GM18517 (cell line): ENCODE measurements around the gene ZBTB4.
"Not testable (repeated sequence)": the region's sequence is repeated elsewhere in the genome, so short reads cannot be mapped to it uniquely, and the experiment has no call there.

ENCODE experiments used
- ATAC-seq: cut with Tn5 transposase; IDR thresholded peaks from one replicate; pipeline ENCODE4 v1.9.1; 2021; ENCODE audit warnings: mild to moderate bottlenecking, moderate library complexity; ENCODE audit not compliant: unreplicated experiment

The ZBTB4 gene

DNA sequence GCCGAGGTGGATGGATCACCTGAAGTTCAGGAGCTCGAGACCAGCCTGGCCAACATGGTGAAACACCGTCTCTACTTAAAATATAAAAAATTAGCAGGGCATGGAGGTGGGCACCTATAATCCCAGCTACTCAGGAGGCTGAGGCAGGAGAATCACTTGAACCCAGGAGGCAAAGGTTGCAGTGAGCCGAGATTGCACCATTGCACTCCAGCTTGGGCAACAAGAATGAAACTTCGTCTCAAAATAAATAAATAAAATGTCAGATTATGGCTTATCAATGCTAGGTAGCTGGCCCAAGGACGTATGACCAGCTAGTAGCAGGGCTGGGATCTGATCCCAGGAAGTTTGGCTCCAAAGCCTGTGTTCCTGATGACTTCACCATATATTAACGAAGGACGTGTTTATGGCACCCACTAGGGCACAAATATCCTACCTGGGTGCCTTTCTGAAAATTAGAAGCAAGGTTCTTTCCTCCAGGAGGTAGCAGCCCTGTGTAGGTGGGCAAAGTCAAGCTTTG lies 8.9 kb downstream of the ZBTB4 start:
- ATAC-seq = not testable (repeated sequence)

DNA sequence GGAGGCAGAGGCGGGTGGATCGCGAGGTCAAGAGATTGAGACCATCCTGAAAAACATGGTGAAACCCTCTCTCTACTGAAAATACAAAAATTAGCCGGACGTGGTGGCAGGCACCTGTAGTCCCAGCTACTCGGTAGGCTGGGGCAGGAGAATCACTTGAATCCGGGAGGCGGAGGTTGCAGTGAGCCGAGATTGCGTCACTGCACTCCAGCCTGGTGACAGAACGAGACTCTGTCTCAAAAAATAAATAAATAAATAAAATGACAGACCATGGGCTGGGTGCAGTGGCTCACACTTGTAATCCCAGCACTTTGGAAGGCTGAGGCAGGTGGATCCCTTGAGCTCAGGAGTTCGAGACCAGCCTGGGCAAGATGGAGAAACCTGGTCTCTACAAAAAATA lies 9.6 kb downstream of the ZBTB4 start:
- not testable (repeated sequence) for ATAC-seq

DNA sequence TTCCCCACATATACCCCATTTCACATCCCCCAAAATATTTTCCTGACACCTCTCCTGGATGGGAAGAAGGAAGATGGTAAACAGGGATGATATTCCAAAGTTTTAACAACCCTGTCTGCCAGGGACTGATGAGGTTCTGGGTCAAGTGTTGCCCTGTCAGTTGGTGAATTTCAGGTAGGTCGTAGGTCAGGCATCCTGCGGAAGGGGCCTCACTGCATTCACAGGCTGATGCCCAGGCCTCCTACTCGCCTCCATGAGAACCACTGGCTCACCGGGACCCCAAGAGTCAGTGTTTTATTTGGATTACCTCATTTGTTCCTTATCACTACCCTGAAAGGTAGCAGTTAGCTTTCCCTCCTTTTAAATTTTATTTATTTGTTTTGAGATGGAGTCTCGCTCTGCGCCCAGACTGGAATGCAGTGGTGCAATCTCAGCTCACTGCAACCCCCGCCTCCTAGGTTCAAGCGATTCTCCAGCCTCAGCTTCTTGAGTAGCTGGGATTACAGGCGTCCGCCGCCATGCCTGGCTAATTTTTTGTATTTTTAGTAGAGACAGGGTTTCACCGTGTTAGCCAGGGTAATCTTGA lies 10.5 kb downstream of the ZBTB4 start:
- no peak for ATAC-seq

DNA sequence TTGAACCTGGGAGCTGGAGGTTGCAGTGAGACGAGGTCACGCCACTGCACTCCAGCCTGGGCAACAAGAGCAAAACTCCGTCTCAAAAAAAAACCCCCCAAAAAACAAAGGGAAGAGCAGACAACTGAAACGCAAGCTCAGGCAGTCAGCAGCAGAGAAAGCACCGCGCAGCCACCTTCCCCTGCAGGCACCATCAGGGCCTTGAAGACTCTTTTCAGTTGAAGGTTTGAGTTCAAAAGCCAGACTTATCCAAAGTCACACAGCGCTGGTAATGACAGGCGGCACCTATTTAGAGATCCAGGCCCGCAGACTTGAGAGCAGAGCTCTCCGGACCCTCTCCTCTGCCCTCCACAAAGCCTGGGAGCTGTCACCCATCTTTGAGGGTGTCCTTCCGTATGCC lies 11.1 kb downstream of the ZBTB4 start:
- ATAC-seq = no peak

DNA sequence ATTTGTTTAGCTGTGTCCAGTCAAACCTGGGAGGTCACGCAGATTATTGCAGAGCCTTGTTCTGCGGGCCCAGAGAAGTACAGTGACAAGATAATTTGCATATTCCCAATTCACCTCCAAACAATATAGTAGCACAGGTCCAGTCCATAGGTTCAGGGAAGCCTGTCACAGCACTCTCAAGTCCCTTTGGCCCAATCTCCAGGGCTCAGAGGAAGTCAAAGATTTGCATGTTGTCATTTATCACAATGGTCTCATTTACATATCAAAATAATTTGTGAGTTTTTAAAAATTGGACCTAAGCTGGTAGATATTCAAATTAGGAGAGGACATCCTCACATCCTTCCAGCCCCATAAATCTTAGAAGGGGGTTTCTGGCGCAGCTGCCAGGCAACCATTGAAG lies 11.9 kb downstream of the ZBTB4 start:
- no peak for ATAC-seq

DNA sequence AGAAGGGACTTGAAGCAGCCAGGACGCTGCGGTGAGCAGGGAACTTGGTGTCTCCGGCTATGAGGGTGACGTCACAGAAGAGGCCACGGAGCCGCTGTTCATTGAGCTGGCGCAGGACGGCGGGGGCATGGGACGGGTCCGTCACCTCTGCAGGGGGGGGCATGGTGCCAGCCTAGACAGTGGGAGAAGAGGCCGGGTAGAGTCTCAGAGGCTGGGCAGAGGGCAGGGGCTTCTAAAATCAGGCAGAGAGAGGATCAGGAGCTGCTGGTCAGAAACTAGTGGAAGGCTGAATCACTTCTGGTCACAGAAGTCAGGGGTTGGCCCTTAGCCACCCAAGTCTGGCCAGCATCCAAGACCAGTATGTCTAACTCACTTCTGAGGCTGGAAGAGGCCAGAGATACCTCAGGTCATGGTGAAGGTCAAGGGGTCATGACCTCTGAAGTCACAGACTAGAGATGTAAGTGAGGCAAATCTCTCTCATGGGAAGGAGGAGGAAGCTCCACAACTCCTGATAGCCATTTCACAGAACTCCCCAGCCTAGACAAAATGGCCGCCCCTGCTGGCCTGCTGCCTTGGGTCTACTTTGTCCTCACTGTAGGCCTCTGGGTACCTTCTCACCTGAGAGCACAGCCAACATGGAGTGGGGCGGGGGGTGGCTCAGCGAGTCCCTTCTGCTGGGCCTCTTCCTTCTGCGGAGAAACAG lies 12.6 kb downstream of the ZBTB4 start:
- ATAC-seq = no peak

DNA sequence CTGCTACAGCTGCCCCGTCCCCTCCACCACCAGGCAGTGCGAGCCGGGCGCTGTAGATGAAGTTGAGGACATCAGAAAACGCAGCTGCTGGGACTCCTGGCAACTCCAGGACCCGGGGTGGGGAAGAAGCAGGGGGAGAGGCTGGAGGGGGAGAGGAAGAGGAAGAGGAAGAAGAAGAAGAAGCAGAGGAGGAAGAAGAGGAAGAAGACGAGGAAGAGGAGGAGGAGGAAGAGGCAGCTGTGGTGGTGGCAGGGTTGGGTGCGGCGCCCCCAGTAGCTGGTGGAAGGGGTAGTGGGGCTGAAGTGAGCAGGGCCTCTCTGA lies 13.2 kb downstream of the ZBTB4 start:
- no peak for ATAC-seq

DNA sequence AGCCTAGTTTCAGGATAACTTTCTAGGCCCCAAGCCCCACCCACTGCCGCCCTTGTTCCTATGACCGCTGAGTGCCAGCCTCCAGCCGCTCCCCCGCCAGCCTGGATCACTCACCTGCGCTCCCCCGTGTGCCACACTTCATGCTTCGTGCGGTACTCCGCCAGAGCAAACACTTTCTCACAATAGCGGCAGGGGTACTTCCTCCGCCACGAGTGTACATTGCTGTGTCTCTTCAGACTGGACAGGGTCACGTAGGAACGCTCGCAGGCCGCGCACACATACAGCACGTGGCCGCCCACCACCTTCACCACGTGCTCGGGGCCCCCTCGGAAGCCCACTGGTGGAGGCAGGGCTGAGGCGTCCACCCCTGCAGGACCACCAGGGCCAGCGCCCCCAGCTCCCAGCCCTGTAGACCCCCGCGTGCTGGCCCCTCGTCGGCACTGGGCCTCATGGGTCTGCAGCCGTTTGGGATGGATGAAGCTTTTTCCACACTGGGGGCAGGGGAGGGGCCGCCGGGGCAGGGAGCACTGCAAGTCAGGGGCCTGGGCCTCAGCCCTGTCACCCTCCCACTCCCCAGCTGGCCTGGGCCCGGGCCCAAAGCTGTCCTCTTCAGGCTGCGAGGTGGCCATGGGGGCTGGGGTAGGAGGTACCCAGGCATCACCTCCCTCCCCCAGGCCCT lies 13.7 kb downstream of the ZBTB4 start:
- ATAC-seq = no peak

DNA sequence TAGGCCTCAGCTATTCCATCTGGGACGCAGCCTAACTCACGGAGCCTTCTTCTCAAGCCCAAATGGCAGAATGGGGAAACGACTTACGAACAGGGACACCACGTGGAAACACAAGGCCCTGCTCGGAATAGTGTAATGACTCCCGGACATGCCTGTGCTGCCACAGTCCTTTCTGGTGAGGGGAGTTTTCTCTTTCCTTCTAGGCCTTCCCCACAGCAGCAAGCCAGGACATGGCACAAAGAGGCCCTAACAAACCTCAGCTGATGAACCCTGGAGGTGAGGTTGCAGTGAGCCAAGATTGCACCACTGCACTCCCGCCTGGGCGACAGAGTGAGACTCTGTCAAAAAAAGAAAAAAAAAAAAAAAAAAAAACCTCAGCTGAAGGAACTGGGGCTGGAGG lies 15.3 kb downstream of the ZBTB4 start:
- ATAC-seq = no peak

DNA sequence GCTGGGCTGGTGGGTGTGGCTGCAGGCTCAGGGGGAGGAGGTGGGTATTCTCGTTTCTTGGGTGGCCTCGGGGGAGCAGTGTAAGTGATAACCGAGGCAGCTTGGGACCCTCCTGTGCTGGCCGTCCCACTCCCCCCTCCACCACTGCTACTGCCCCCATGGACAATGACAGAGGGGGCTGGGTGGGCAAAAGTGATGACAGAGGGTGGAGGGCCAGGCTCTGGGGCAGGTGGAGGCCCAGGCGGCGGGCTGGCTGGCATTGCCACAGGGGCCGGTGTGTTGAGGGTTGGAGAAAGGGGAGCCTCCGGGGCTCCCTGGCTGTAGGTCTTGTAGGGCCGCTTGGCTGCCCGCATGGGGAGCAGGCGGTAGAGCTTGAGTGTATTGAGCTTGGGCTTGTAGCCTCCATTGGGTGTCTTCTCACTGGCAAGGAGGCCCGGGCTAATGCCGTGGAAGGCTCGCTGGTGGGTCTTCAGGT lies 16.0 kb downstream of the ZBTB4 start:
- ATAC-seq = no peak

DNA sequence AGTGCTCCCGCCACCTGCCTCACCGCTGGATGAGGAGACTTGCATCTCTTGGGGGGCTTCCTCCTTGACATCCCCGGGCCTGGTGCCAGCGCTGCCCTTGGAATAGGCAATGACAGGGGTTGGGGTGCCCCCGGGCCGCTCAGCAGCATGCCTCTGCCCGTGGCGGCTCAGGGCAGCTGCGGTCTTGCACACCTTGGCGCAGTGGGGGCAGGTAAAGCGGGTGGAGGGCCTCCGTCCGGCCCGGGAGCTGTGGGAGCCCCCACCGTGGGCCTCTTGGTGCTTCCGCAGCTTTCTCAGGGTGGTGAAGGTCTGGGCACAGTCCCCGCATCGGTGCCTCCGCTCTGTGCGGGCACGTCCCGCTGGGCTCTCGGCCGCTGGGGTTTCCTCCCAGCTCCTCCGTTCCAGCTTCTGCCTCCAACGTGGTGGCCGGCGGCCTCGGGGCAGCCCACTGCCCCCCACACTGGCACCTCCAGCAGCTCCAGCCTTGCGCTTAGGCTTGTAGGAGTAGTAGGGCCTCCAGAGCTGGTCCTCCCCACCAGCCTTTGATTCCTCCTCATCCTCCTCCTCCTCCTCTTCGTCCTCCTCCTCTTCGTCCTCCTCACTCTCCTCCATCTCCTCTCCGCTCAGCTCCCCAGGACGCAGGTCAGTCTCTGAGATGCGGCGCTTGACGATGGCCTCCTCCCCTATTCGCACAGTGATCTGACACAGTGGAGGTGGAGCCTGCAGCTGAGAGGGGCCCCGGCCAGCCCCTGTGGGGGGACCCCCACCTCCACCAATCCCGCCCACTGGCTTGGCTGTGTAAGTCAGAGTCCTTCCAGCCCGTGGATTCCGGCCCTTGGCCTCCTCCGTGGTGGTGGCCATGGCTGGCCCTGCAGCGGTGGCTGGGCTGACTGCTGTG lies 16.7 kb downstream of the ZBTB4 start:
- no peak for ATAC-seq

DNA sequence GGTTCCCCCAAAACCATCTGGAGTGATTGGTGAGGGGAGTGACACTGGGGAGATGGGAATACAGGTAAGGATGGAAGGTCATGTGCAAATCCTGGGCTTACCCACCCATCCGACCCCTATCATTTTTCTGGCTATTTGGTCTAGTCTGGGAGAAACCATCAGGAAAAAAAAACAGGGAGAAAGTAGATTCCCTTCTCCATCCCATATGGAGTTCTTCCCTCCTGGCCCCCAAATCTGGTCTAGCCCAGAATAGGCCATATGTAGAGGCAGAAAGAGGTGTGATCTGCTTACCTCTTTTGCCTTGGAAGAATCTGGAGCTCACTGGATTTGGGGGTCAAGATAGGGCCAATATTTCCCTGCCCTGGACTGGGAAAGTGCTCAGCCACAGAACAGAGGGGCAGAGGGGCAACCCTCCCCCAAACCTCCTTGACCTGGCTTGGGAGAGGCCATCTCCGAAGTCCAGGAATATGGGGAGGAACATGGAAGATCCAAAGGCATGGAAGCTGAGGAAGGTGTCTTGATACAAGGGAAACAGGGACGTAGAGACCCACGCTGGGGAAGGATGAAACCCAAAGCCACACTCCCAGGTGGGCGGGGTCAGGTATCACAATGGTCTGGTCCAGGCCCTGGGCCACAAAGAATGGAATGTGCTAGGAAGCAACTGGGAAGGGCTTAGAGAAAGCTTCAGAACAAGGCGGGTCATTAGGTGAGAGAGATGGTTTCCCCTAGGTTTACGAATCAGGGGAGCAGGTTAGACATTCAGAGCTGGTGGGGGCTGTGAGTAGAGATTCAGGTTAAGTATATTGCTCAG lies 18.4 kb downstream of the ZBTB4 start:
- no peak for ATAC-seq

DNA sequence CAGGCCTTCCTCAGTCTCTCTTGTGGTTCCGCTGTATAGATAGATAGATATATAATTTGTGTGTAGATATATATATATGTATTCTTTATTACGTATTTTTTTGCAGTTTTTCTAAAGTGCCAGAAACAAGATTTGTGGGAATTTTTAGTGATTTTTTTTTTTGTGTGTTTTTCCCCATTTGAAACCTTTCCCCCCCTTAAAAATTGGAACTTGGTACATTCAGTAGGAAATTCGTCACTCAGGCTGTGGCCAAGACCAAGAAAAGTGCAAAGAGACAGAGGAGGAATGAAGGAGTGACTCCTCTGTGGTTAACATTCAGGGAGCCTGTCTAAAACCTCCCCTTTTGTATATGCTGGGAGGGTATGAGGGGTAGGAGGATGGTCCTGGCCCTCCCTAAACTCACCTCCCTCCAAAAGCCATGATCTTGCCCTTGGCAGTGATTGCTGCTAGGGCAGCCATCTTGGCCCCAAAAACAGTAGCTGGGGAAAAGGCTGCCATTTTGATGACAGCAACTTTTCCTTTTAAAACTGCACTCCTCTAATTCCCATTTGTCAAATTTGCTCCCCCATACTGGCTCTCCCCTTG lies 19.4 kb downstream of the ZBTB4 start:
- no peak for ATAC-seq

DNA sequence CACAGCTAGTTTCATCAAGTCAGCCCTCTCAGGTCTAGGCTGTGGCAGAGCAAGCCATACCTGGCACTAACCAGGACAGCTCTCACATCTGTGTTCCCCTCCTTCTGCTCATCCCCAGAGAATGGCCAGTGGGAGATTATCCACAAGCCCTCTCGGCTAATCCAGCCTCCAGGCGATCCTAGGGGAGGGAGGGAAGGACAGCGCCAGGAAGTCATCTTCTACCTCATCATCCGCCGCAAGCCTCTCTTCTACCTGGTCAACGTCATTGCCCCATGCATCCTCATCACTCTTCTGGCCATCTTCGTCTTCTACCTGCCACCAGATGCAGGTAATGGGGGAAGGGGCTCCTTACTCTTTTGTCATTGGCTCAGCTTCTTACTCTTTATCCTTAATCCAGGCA lies 31.0 kb downstream of the ZBTB4 start:
- no peak for ATAC-seq

DNA sequence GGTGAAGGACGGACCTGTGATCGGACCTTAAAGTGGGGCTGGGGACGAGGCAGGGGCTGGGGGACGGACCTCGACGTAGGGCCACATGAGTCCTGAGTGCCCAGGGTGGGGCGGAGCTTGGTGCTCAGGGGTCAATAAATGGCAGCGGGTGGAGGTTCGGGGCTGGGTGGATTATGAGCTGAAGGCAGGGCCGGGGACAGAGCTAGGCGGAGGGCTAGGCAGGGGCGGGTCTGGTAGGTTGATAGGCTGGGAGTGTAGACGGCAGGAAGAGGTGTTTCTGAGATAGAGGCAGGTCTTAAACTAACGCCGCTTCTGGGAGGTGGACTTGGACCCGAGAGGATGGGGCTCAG lies 33.8 kb downstream of the ZBTB4 start:
- ATAC-seq = no peak

DNA sequence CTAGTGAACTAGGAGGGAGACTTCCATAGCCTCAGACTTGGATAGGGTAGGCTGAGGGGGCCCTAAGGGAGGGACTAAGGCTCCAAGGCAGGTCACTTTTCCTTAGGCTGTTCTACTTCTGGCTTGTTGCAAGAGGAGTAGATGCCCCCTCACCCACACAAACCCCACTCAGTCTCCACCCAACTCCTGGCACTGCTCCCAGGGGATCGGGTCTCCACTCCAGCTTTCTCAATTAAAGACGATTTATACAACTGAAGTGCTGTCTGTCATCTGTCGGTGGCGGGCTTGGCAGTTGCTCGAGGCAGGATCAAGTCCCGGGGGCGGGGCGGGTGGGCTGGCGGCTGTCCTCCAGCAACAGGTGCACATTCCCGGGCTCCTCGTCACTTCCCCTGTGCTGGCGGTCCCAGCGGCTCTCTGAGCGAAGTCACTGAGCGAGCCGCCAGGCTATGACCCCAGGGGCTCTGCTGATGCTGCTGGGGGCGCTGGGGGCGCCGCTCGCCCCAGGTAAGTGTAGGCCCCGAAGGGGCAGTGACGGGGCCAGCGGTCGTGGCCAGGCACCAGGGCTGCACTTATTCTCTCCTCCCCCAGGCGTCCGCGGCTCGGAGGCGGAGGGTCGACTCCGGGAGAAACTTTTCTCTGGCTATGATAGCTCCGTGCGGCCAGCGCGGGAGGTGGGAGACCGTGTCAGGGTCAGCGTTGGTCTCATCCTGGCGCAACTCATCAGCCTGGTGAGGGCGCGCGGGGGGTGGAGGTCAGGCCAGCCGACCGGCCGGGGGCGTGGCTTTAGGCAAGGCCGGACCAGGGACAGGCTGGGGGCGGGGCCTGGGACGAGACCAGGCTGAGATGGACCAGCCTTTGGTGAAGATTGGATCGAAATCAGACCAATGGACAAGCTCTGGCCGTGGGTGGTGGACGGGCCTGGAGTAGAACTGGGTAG lies 34.5 kb downstream of the ZBTB4 start, which contains the start of gene CHRNB1:
TSS of gene CHRNB1 (plus strand) at position 380 of the 937 bp plus-strand sequence. CDS start at position 447, 67 bp downstream.
- ATAC-seq = no peak

DNA sequence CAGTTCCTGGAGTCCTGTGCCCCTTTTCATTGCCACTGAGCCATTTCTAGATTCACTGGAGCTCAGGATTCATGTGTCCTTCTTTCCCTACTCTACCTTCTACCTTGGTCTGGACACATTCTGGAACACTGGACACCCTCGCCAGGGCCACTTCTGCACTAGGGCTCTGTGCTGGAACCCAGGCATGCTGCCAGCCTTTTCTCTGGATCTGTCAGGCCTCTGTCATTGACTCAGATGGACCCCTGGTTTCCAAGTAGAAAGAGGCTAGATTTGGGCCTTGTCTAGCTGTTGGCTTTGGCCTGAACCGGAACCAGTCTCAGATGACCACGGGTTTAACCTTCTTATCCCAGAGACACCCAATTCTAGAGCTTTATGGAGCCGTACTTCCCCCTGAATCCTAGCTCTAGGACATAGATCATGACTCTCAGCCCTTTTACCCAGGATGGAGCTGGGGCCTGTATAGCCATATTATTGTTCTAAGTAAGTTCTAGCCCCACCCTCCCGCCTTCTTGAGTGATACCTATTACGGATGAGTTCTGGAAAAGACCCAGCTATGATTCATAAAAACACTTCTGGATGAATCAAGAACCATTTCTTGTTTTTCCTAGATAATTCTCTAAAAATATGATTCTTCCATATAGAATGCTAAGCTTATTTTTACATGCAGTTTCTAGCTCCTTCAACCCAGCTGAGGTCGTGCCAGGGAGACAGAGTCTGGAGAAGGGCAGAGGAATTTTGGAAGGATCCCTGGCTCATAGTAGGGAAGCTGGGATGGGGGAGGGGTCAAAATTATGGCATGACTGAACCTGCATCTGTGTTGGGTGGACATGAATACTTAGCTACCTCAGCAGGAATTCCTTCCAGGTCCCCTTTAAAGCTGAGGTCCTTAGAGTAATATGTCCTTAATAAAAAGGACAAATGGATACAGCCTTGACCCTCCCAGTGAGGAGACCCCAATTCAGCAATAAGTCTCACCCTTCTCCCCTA lies 35.6 kb downstream of the ZBTB4 start:
- ATAC-seq = no peak

DNA sequence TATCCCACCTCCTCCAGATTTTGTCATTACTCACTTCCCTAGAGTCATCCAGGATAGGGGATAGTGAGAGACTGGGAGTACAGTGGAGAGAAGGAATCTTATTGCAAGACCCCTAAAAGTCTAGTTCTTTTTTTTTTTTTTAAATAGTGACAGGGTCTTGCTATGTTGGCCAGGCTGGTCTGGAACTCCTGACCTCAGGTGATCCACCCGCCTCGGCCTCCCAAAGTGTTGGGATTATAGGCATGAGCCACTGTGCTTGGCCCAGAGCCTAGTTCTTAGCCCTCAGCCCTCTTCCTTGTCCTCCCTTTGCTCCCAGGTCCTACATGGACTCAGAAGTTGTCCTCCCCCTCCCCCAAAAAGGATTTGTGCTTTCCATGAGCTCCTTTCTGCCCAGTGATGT lies 37.3 kb downstream of the ZBTB4 start:
- ATAC-seq = no peak
